Activated naive CD8-positive, alpha-beta T cell (primary cell): ENCODE measurements around the gene IFNLR1.
"Not testable (repeated sequence)": the region's sequence is repeated elsewhere in the genome, so short reads cannot be mapped to it uniquely, and the experiment has no call there.

Experiments used
- H3K27ac Mint-ChIP-seq: one replicate; pipeline ENCODE4 v1.8.0; 2021; ENCODE audit warnings: mixed read lengths
- H3K27me3 Mint-ChIP-seq: one replicate; pipeline ENCODE4 v1.8.0; 2021; ENCODE audit warnings: mixed read lengths
- H3K36me3 Mint-ChIP-seq: one replicate; pipeline ENCODE4 v1.8.0; 2021; ENCODE audit warnings: mixed read lengths
- H3K4me1 Mint-ChIP-seq: one replicate; pipeline ENCODE4 v1.8.0; 2021; ENCODE audit warnings: low read depth, mixed read lengths
- H3K4me3 Mint-ChIP-seq: one replicate; pipeline ENCODE4 v1.8.0; 2021; ENCODE audit warnings: mild to moderate bottlenecking, mixed read lengths
- H3K9me3 Mint-ChIP-seq: one replicate; pipeline ENCODE4 v1.8.0; 2021; ENCODE audit warnings: low read depth, mixed read lengths

Gene IFNLR1

DNA sequence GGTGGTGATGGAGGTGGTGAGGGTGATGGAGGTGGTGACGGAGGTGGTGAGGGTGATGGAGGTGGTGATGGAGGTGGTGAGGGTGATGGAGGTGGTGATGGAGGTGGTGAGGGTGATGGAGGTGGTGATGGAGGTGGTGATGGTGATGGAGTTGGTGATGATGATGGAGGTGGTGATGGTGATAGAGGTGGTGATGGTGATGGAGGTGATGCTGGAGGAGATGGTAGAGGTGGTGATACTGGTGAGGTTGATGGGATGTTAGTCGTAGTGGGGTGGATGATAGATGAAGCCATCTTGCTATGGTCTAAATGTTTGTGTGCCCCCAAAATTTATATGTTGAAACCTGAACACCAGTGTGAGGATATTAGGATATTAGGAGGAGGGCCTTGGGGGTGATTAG lies 25.3 kb upstream of the IFNLR1 start:
- H3K4me3 Mint-ChIP-seq, result no peak overlapping the region
- H3K27ac Mint-ChIP-seq, result no peak overlapping the region
- no peaks in the 10 kb centered on the region for H3K4me1 Mint-ChIP-seq
- H3K36me3 Mint-ChIP-seq, result no peaks in the 10 kb centered on the region
- H3K27me3 Mint-ChIP-seq, result peaks cover 12% of the 10 kb centered on the region
- H3K9me3 Mint-ChIP-seq, result no peaks in the 10 kb centered on the region

DNA sequence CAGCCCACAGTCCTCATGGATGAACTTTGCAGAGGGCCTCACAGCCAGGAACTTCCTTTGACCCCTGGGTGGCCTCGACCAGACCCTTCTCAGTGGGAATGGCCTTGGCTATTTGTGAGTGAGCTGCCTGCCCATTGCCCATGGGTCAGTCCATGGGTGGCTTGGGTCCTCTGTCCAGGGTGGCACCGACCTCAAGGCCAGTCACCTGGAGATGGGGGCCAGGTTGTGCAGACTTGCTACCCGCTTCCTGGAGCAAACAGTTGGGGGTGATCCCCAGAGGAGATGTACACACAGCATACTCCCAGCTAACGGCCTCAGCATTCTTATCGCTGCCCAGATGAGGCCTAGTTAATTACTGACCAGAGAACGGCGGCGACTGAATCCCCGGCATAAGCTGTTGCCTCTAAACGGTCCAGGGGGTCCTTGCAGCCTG lies 23.1 kb upstream of the IFNLR1 start:
- H3K27me3 Mint-ChIP-seq, result peaks cover 6% of the 10 kb centered on the region
- H3K4me1 Mint-ChIP-seq, result no peaks in the 10 kb centered on the region
- H3K27ac Mint-ChIP-seq, result no peak overlapping the region
- H3K36me3 Mint-ChIP-seq, result no peaks in the 10 kb centered on the region
- no peak overlapping the region for H3K4me3 Mint-ChIP-seq
- H3K9me3 Mint-ChIP-seq, result no peaks in the 10 kb centered on the region

GRCh38 chr1:24209097-24209496 lies 22.0 kb upstream of the IFNLR1 start:
- no peak overlapping the region for H3K4me3 Mint-ChIP-seq
- no peaks in the 10 kb centered on the region for H3K9me3 Mint-ChIP-seq
- H3K4me1 Mint-ChIP-seq, result no peaks in the 10 kb centered on the region
- H3K36me3 Mint-ChIP-seq, result no peaks in the 10 kb centered on the region
- H3K27me3 Mint-ChIP-seq, result peaks cover 2% of the 10 kb centered on the region
- no peak overlapping the region for H3K27ac Mint-ChIP-seq

- no peak overlapping the region for H3K4me3 Mint-ChIP-seq
- no peaks in the 10 kb centered on the region for H3K9me3 Mint-ChIP-seq
- peaks cover 2% of the 10 kb centered on the region for H3K4me1 Mint-ChIP-seq
- no peak overlapping the region for H3K27ac Mint-ChIP-seq
- no peaks in the 10 kb centered on the region for H3K36me3 Mint-ChIP-seq
- peaks cover 2% of the 10 kb centered on the region for H3K27me3 Mint-ChIP-seq
Measured at GRCh38 chr1:24207709-24208108, 20.6 kb upstream of the IFNLR1 start.

GRCh38 chr1:24207395-24207687 lies 20.3 kb upstream of the IFNLR1 start:
- H3K27me3 Mint-ChIP-seq, H3K4me3 Mint-ChIP-seq, H3K4me1 Mint-ChIP-seq, H3K27ac Mint-ChIP-seq, H3K9me3 Mint-ChIP-seq, H3K36me3 Mint-ChIP-seq: not testable (repeated sequence)

DNA sequence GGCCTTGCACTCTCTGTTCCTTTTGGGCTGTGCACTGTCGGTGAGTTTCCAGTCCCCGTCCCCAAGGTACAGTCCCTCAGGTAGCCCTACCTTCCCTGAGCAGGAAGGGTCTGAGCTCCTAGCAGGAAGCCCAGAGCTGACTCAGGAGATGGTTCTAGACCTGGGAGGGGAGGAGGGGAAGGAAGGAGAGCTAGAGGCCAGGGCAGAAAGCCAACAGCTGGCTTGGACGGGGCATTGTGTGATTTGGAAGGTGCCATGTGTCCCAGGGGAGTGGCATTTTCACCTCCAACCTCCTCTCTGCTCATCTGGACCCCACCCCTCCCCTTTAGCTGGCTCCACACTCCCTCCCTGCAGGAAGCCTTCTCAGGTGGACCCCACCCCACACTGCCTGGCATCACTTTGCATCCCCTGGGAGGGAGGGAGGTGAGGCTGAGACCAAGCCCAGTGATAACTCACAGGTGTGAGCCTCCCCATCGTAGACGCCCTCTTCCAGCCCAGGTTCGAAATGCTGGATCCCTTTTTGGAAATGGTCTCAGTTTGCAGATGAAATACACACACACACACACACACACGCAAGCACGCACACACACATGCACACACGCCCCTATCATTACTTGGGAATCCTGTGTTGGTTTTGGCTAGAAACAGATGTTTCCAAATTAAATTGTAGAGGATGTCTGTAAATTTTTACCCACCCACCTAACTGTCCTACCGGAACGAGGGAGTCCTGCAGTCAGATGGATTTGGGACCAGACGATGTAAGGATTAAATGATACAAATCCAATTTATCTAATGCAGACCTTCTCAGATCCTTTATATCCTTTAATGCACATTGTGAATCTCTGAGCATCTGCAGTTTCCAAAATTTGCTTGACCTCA lies 19.7 kb upstream of the IFNLR1 start:
- Mint-ChIP-seq H3K4me1 (peaks cover 8% of the 10 kb centered on the region), H3K4me3 (no peak overlapping the region), H3K27me3 (peaks cover 2% of the 10 kb centered on the region), H3K27ac (no peak overlapping the region), H3K9me3 (no peaks in the 10 kb centered on the region), H3K36me3 (no peaks in the 10 kb centered on the region)

- Mint-ChIP-seq H3K27ac (no peak overlapping the region), H3K4me1 (peaks cover 8% of the 10 kb centered on the region), H3K4me3 (no peak overlapping the region), H3K27me3 (peaks cover 2% of the 10 kb centered on the region), H3K36me3 (no peaks in the 10 kb centered on the region), H3K9me3 (no peaks in the 10 kb centered on the region)
Measured at GRCh38 chr1:24206083-24206464, 19.0 kb upstream of the IFNLR1 start.

- H3K27me3 Mint-ChIP-seq, result peaks cover 2% of the 10 kb centered on the region
- no peaks in the 10 kb centered on the region for H3K9me3 Mint-ChIP-seq
- H3K4me1 Mint-ChIP-seq, result peaks cover 8% of the 10 kb centered on the region
- H3K36me3 Mint-ChIP-seq, result no peaks in the 10 kb centered on the region
- no peak overlapping the region for H3K27ac Mint-ChIP-seq
- H3K4me3 Mint-ChIP-seq, result no peak overlapping the region
Measured at GRCh38 chr1:24205345-24206082, 18.4 kb upstream of the IFNLR1 start.

- H3K4me3 Mint-ChIP-seq, result no peak overlapping the region
- peaks cover 2% of the 10 kb centered on the region for H3K27me3 Mint-ChIP-seq
- peaks cover 18% of the 10 kb centered on the region for H3K4me1 Mint-ChIP-seq
- no peak overlapping the region for H3K27ac Mint-ChIP-seq
- H3K36me3 Mint-ChIP-seq, result no peaks in the 10 kb centered on the region
- H3K9me3 Mint-ChIP-seq, result no peaks in the 10 kb centered on the region
Measured at GRCh38 chr1:24204116-24204515, 17.0 kb upstream of the IFNLR1 start.

GRCh38 chr1:24203404-24203803 lies 16.3 kb upstream of the IFNLR1 start:
- H3K9me3 Mint-ChIP-seq, result no peaks in the 10 kb centered on the region
- H3K4me1 Mint-ChIP-seq, result peaks cover 18% of the 10 kb centered on the region
- H3K27me3 Mint-ChIP-seq, result peaks cover 2% of the 10 kb centered on the region
- no peak overlapping the region for H3K4me3 Mint-ChIP-seq
- no peaks in the 10 kb centered on the region for H3K36me3 Mint-ChIP-seq
- H3K27ac Mint-ChIP-seq, result no peak overlapping the region

- no peak overlapping the region for H3K4me3 Mint-ChIP-seq
- H3K27ac Mint-ChIP-seq, result no peak overlapping the region
- peaks cover 18% of the 10 kb centered on the region for H3K4me1 Mint-ChIP-seq
- H3K9me3 Mint-ChIP-seq, result no peaks in the 10 kb centered on the region
- peaks cover 2% of the 10 kb centered on the region for H3K27me3 Mint-ChIP-seq
- H3K36me3 Mint-ChIP-seq, result no peaks in the 10 kb centered on the region
Measured at GRCh38 chr1:24202987-24203386, 15.9 kb upstream of the IFNLR1 start.

DNA sequence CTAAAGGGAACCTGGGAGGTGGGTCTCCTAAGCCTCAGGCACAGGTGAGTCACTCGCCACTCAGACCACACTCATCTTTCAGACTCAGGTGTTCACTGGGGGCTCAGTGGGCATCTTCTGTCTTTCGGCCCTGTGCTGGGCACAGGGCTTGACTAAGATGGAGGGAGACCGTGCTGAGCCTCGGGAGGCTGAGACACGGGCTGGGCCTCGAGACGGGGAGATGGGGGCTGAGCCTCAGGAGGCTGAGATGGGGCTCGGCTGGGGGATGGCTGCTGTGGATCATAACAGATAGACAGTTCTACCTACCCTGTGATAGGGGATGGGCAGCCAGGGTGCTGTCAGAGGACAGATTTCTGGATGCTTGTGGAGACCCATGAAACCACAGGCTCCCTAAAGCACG lies 15.5 kb upstream of the IFNLR1 start:
- H3K4me1 Mint-ChIP-seq, result peaks cover 18% of the 10 kb centered on the region
- H3K9me3 Mint-ChIP-seq, result no peaks in the 10 kb centered on the region
- H3K27me3 Mint-ChIP-seq, result no peaks in the 10 kb centered on the region
- no peak overlapping the region for H3K4me3 Mint-ChIP-seq
- no peak overlapping the region for H3K27ac Mint-ChIP-seq
- H3K36me3 Mint-ChIP-seq, result no peaks in the 10 kb centered on the region

DNA sequence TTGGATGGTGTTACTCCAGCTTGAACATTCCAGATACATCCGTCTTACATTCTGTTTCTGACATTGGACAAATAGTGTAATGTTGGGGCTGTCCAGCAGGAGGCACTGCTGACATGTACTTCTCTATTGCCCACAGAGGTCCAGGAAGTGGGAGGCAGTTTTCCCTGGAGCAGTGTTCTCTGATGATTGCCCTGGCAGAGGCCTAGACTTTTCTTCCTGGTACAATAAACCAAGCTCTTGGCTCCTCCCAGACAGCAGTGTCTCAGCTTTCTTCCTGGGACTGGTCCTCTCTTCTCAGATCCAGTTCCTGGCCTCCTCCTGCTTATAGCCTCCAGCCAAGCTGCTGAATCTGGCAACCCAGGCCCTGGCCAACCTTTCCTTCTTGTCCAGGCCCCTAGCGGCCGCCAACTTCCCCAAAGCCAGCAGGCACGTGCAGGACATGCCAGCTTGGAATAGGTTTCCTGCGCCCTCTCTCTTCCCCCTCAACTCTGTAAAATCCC lies 14.9 kb upstream of the IFNLR1 start:
- H3K36me3 Mint-ChIP-seq, result no peaks in the 10 kb centered on the region
- no peak overlapping the region for H3K27ac Mint-ChIP-seq
- no peaks in the 10 kb centered on the region for H3K27me3 Mint-ChIP-seq
- H3K4me1 Mint-ChIP-seq, result peaks cover 19% of the 10 kb centered on the region
- no peaks in the 10 kb centered on the region for H3K9me3 Mint-ChIP-seq
- no peak overlapping the region for H3K4me3 Mint-ChIP-seq

GRCh38 chr1:24199291-24199900 lies 12.3 kb upstream of the IFNLR1 start:
- Mint-ChIP-seq H3K27ac (no peak overlapping the region), H3K4me3 (peak overlapping the region; percentile 25), H3K4me1 (peaks cover 33% of the 10 kb centered on the region), H3K36me3 (no peaks in the 10 kb centered on the region), H3K9me3 (no peaks in the 10 kb centered on the region), H3K27me3 (no peaks in the 10 kb centered on the region)

GRCh38 chr1:24198766-24199165 lies 11.7 kb upstream of the IFNLR1 start:
- H3K4me3 Mint-ChIP-seq, result no peak overlapping the region
- no peak overlapping the region for H3K27ac Mint-ChIP-seq
- H3K36me3 Mint-ChIP-seq, result no peaks in the 10 kb centered on the region
- no peaks in the 10 kb centered on the region for H3K9me3 Mint-ChIP-seq
- no peaks in the 10 kb centered on the region for H3K27me3 Mint-ChIP-seq
- peaks cover 33% of the 10 kb centered on the region for H3K4me1 Mint-ChIP-seq
